Pancreas (tissue), 10 donors: ENCODE measurements around the gene COL16A1. TPM values are rescaled to one million over a fixed set of nuclear protein-coding genes. Genes with fewer than 3 reads are reported as not detected.
A peak's percentile ranks its signal among the peaks of the same experiment; 100 is the strongest.

ENCODE experiments used
- ATAC-seq, 4 donors: fragments of 200-7000 bp; cut with Tn5 transposase; one replicate each; pipeline versions ENCODE4 v1.8.0 to v1.9.1; 2020; ENCODE audit warnings: mild to moderate bottlenecking in 4 of 4, moderate library complexity in 4 of 4
- DNase-seq, 6 donors: peaks; one replicate each; pipeline ENCODE4 v3.0.0-alpha.2; 2020
- FAIRE-seq: peaks from 2 replicates; lab custom pipeline; 2012; peaks lifted over from hg19 to GRCh38; lab: Jason Lieb, UNC
- H3K27ac ChIP-seq, 4 donors: fragments of 200-600 bp; sonication (generic); 1 replicate in 3 of 4; 2 replicates in 1 of 4; pipeline versions ENCODE4 v1.5.0 to v1.8.0; 2020
- H3K27me3 ChIP-seq, 4 donors: fragments of 200-600 bp; one replicate each; pipeline ENCODE4 v1.8.0; 2021
- H3K36me3 ChIP-seq, 3 donors: fragments of 200-600 bp; sonication (generic) in 1 of 3; one replicate each; pipeline versions ENCODE4 v1.5.0 to v1.8.0; 2020 to 2021
- H3K4me1 ChIP-seq, 3 donors: fragments of 200-600 bp; one replicate each; pipeline ENCODE4 v1.8.0; 2021
- H3K4me3 ChIP-seq, 4 donors: fragments of 200-600 bp; sonication (generic) in 2 of 4; one replicate each; pipeline versions ENCODE4 v1.5.0 to v1.8.0; 2020 to 2021
- H3K9me3 ChIP-seq, 4 donors: fragments of 200-600 bp; one replicate each; pipeline ENCODE4 v1.8.0; 2021
- WGBS, 2 donors: extraction: QIAGEN DNeasy Blood & Tissue Kit; methylation state at CpG; one replicate each; pipeline ENCODE4 v1.1.7; 2013; 5-methylcytosine and 5-hydroxymethylcytosine counted together
- intact Hi-C, 3 donors: fragments of 100-400 bp; cut with DNase I; formaldehyde crosslinking; loops; one replicate each; pipeline versions ENCODE4 v1.11.1 to v1.14.2; 2022
- polyA plus RNA-seq, 2 donors: library from polyadenylated mRNA; stranded (reverse); fragments of 200-250 nt; gene quantifications; one replicate each; pipeline ENCODE4 v1.2.3, GENCODE V29; 2013
- total RNA-seq, 6 donors: library from RNA; stranded (reverse); fragmentation: NEBNext Ultra II Directional in 4 of 6; extraction: Animal tissue kit (Norgen Biotek cat#: 25700) in 4 of 6; gene quantifications; one replicate each; pipeline versions ENCODE4 v1.2.1 to v1.2.4, GENCODE V29; 2021 to 2023
- TF ChIP-seq, protein P1 (sequence below), 4 donors: fragments of 200-600 bp; sonication (generic) in 3 of 4; IDR thresholded peaks; one replicate each; pipeline versions ENCODE4 v1.5.0 to v1.8.0; 2021; ENCODE audit warnings: antibody characterized with exemption in 4 of 4
- donor health status: healthy with polysubstance abuse.
- donor health status: DM: no; HTN: no; CAD: no; lungs with moderate emphysema.
- donor health status: DM: no; HTN: no; CAD: no.
- donor health status: control.
- donor health status: control.
- donor health status: Bipolar disorder and iron deficiency.
- donor health status: DM: yes; HTN: yes; CAD: no.
- donor health status: DM: no; HTN: no; CAD: no.
- donor health status: DM: no; HTN: no; CAD: no.
- donor health status: DM: yes; HTN: yes; CAD: no.

COL16A1 gene
- total and polyA plus RNA-seq, 8 donors = 3.3 to 26.7 (median 11.2) TPM

DNA sequence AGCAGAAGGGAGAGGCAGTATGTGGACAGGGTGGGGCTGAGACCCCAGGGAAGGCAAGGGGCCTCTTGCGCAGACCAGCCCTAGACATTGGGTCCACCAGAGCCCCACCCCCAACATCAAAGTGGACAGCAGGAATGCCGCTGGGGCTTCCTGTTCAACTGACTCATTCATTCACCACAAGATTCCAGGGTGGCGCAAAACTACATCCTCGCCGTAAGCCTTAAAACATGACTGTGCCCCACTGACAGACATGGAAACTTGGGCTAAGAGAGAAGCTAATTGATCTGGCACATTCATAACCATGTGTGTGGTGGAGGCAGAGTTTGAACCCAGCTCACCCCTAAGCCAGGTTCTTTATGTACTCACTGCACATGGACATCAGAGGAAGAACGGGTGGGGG, 14.0 kb downstream of the COL16A1 start:
- FAIRE-seq (no peak), ATAC-seq (no peak), DNase-seq (no peak)
- no peak overlapping the region for H3K4me3 ChIP-seq
- 84 to 94% methylated on average over 6 of the region's 6 CpGs for WGBS, 2 donors
- no peak overlapping the region for H3K27ac ChIP-seq
- H3K27me3 ChIP-seq = no peaks in the 10 kb centered on the region
- H3K36me3 ChIP-seq = no peaks in the 10 kb centered on the region
- no peaks in the 10 kb centered on the region for H3K4me1 ChIP-seq
- no peaks in the 10 kb centered on the region for H3K9me3 ChIP-seq
- TF ChIP-seq, protein P1, sequence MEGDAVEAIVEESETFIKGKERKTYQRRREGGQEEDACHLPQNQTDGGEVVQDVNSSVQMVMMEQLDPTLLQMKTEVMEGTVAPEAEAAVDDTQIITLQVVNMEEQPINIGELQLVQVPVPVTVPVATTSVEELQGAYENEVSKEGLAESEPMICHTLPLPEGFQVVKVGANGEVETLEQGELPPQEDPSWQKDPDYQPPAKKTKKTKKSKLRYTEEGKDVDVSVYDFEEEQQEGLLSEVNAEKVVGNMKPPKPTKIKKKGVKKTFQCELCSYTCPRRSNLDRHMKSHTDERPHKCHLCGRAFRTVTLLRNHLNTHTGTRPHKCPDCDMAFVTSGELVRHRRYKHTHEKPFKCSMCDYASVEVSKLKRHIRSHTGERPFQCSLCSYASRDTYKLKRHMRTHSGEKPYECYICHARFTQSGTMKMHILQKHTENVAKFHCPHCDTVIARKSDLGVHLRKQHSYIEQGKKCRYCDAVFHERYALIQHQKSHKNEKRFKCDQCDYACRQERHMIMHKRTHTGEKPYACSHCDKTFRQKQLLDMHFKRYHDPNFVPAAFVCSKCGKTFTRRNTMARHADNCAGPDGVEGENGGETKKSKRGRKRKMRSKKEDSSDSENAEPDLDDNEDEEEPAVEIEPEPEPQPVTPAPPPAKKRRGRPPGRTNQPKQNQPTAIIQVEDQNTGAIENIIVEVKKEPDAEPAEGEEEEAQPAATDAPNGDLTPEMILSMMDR (IDR thresholded peaks at IDR 0.05) = no peak
- intact Hi-C loops = no loop called here

- no peaks in the 10 kb centered on the region for H3K9me3 ChIP-seq
- TF ChIP-seq, protein P1 (IDR thresholded peaks at IDR 0.05) = no peak
- H3K27me3 ChIP-seq = no peaks in the 10 kb centered on the region
- no peak for ATAC-seq
- H3K27ac ChIP-seq = no peak overlapping the region
- no peaks in the 10 kb centered on the region for H3K36me3 ChIP-seq
- FAIRE-seq = no peak
- intact Hi-C loops = no loop called here
- DNase-seq = peak in 1 of 6 donors; percentile 4
- WGBS, 2 donors = 53 to 61% methylated on average over 2 of the region's 2 CpGs
- no peak overlapping the region for H3K4me3 ChIP-seq
- no peaks in the 10 kb centered on the region for H3K4me1 ChIP-seq
Measured at GRCh38 chr1:31689379-31689778, 14.4 kb downstream of the COL16A1 start.

GRCh38 chr1:31688233-31688918, 15.4 kb downstream of the COL16A1 start:
- no peaks in the 10 kb centered on the region for H3K36me3 ChIP-seq
- no peak overlapping the region for H3K27ac ChIP-seq
- FAIRE-seq = no peak
- no peak overlapping the region for H3K4me3 ChIP-seq
- TF ChIP-seq, protein P1 (IDR thresholded peaks at IDR 0.05) = no peak
- intact Hi-C loops = no loop called here
- no peak for DNase-seq
- H3K4me1 ChIP-seq = no peaks in the 10 kb centered on the region
- no peaks in the 10 kb centered on the region for H3K27me3 ChIP-seq
- ATAC-seq = no peak
- H3K9me3 ChIP-seq = no peaks in the 10 kb centered on the region
- WGBS, 2 donors = 50 to 58% methylated on average over 8 of the region's 8 CpGs

DNA sequence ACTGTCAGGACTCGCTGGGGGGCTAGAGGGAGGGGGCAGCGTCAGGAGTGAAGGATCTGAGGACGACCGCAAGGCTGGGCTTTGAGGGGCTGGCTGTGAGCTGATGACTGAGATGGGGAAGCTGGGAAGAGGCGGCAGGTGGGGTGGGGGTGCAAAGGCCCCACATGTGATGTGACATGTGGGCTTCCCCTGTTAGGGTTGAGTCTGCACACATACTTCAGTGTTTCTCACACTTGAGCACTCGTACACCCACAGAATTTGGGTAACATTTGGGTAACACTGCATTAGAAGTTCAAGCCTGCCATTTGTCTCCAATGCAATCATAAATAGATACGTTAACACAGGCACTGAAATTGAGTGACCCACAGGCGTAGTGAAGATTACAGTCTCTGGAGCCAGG, 16.2 kb downstream of the COL16A1 start:
- H3K4me3 ChIP-seq = no peak overlapping the region
- 72 to 81% methylated on average over 8 of the region's 8 CpGs for WGBS, 2 donors
- DNase-seq (no peak), FAIRE-seq (no peak), ATAC-seq (no peak)
- TF ChIP-seq, protein P1 (IDR thresholded peaks at IDR 0.05) = no peak
- H3K27me3 ChIP-seq = no peaks in the 10 kb centered on the region
- H3K36me3 ChIP-seq = no peaks in the 10 kb centered on the region
- intact Hi-C loops = no loop called here
- H3K27ac ChIP-seq = no peak overlapping the region
- H3K9me3 ChIP-seq = no peaks in the 10 kb centered on the region
- H3K4me1 ChIP-seq = no peaks in the 10 kb centered on the region

DNA sequence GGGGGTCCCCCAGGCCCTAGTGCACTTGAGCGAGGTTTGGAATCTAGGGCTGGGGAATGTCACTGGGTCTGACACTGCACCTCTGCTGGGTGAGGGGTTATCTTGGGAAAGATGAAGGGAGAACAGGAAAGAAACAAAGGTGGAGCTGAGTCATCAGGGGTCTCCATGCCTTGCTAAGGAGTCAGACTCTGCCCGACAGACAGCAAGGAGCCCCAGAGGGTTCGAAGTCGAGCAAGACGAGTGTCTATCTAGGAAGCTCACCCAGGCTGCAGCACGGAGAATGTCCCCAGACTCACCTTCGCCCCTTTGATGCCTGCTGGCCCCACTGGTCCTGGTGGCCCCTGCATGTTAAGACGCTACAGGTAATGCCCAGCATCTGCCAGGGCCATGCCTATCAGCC, 18.0 kb downstream of the COL16A1 start:
- ATAC-seq (no peak), FAIRE-seq (no peak), DNase-seq (peak in 1 of 6 donors; percentile 38)
- intact Hi-C loops = no loop called here
- Histone ChIP-seq H3K27ac (no peak overlapping the region), H3K9me3 (no peaks in the 10 kb centered on the region), H3K4me3 (no peak overlapping the region), H3K27me3 (no peaks in the 10 kb centered on the region), H3K36me3 (no peaks in the 10 kb centered on the region), H3K4me1 (no peaks in the 10 kb centered on the region)
- WGBS, 2 donors = 69 to 82% methylated on average over 8 of the region's 8 CpGs
- TF ChIP-seq, protein P1 (IDR thresholded peaks at IDR 0.05) = no peak
